HepG2 (cell line): ENCODE data around the gene ECSIT. TPM values are rescaled to one million over a fixed set of nuclear protein-coding genes. Genes with fewer than 3 reads are reported as not detected.

Experiments used
- CCDC6 ChIP-seq: sonication (generic); formaldehyde crosslinking; IDR thresholded peaks from 2 replicates; pipeline ENCODE4 v1.8.1; 2022; ENCODE audit warnings: mild to moderate bottlenecking, missing genetic modification reagents, moderate library complexity
- FIP1L1 ChIP-seq: fragments of 200-400 bp; formaldehyde crosslinking; IDR thresholded peaks from 2 replicates; pipeline ENCODE4 v1.6.1; 2018; ENCODE audit warnings: low read depth, mild to moderate bottlenecking, low read length, moderate library complexity, borderline replicate concordance; ENCODE audit not compliant: insufficient read depth
- HNF1A ChIP-seq, 2 experiments: sonication (generic) in 1 of 2; formaldehyde crosslinking in 1 of 2; IDR thresholded peaks; 2 replicates each; pipeline versions ENCODE4 v1.4.0 to v1.6.1; 2016 to 2020; ENCODE audit warnings: borderline replicate concordance in 1 of 2, low read depth in 1 of 2, mild to moderate bottlenecking in 1 of 2, missing genetic modification reagents in 1 of 2
- HNRNPL ChIP-seq: fragments of 200-400 bp; formaldehyde crosslinking; IDR thresholded peaks from 2 replicates; pipeline ENCODE4 v1.6.1; 2017; ENCODE audit warnings: mild to moderate bottlenecking, low read depth, low read length
- ISL2 ChIP-seq: sonication (generic); formaldehyde crosslinking; IDR thresholded peaks from 2 replicates; pipeline ENCODE4 v1.5.0; 2020; ENCODE audit warnings: missing genetic modification reagents
- JUNB ChIP-seq: sonication (generic); formaldehyde crosslinking; IDR thresholded peaks from 2 replicates; pipeline ENCODE4 v1.8.0; 2022; ENCODE audit warnings: missing genetic modification reagents, mild to moderate bottlenecking, borderline replicate concordance
- KLF9 ChIP-seq: IDR thresholded peaks from 2 replicates; pipeline ENCODE4 v1.6.1; 2016; ENCODE audit warnings: low read depth
- MXD4 ChIP-seq: IDR thresholded peaks from 2 replicates; pipeline ENCODE4 v1.6.1; 2016; ENCODE audit warnings: mild to moderate bottlenecking, missing biosample characterization, missing genetic modification reagents
- MYNN ChIP-seq: sonication (generic); formaldehyde crosslinking; IDR thresholded peaks from 2 replicates; pipeline ENCODE4 v1.4.0; 2020; ENCODE audit warnings: mild to moderate bottlenecking, low read depth, missing genetic modification reagents
- NR2F2 ChIP-seq: IDR thresholded peaks from 2 replicates; pipeline ENCODE4 v1.6.1; 2012; ENCODE audit warnings: low read depth, inconsistent platforms, borderline replicate concordance
- SIN3B ChIP-seq: fragments of 150-350 bp; IDR thresholded peaks from 2 replicates; pipeline ENCODE4 v1.6.1; 2014; ENCODE audit warnings: low read length
- SOX6 ChIP-seq, 2 experiments: fragments of 450-650 bp in 1 of 2; sonication (generic) in 1 of 2; formaldehyde crosslinking in 1 of 2; IDR thresholded peaks; 2 replicates each; pipeline versions ENCODE4 v1.4.0 to v1.6.1; 2017 to 2020; ENCODE audit warnings: antibody characterized with exemption in 1 of 2, mild to moderate bottlenecking in 1 of 2, missing genetic modification reagents in 1 of 2
- STAT5B ChIP-seq: sonication (generic); formaldehyde crosslinking; IDR thresholded peaks from 2 replicates; pipeline ENCODE4 v1.4.0; 2020; ENCODE audit warnings: missing genetic modification reagents
- ZNF180 ChIP-seq: sonication (generic); formaldehyde crosslinking; IDR thresholded peaks from 2 replicates; pipeline ENCODE4 v1.4.0; 2020; ENCODE audit warnings: low read depth, missing genetic modification reagents, borderline replicate concordance
- ZNF235 ChIP-seq: sonication (generic); formaldehyde crosslinking; IDR thresholded peaks from 2 replicates; pipeline ENCODE4 v1.8.1; 2023; ENCODE audit warnings: mild to moderate bottlenecking, missing genetic modification reagents, borderline replicate concordance
- ZNF264 ChIP-seq: sonication (generic); formaldehyde crosslinking; IDR thresholded peaks from 2 replicates; pipeline ENCODE4 v1.4.0; 2020; ENCODE audit warnings: missing genetic modification reagents
- ZNF512 ChIP-seq: sonication (generic); formaldehyde crosslinking; IDR thresholded peaks from 2 replicates; pipeline ENCODE4 v1.4.0; 2020; ENCODE audit warnings: mild to moderate bottlenecking, missing genetic modification reagents
- ZNF569 ChIP-seq: sonication (generic); formaldehyde crosslinking; IDR thresholded peaks from 2 replicates; pipeline ENCODE4 v1.5.0; 2020; ENCODE audit warnings: mild to moderate bottlenecking, missing genetic modification reagents, moderate library complexity, borderline replicate concordance
- ZNF670 ChIP-seq: sonication (generic); formaldehyde crosslinking; IDR thresholded peaks from 2 replicates; pipeline ENCODE4 v1.8.0; 2022; ENCODE audit warnings: mild to moderate bottlenecking, missing genetic modification reagents, borderline replicate concordance
- ZNF891 ChIP-seq: sonication (generic); formaldehyde crosslinking; IDR thresholded peaks from 2 replicates; pipeline ENCODE4 v1.5.0; 2020; ENCODE audit warnings: mild to moderate bottlenecking, missing genetic modification reagents
- polyA plus RNA-seq, 8 experiments: library from polyadenylated mRNA; depleted of rRNA in 3 of 8; stranded (reverse) in 7 of 8; unstranded in 1 of 8; fragments of >200 nt; fragmentation: Illumina TruSeq in 4 of 8; extraction: Trizol in 4 of 8; gene quantifications; 2 replicates each; pipeline versions ENCODE4 v1.2.1 to v1.2.3, GENCODE V29; 2011 to 2016; ENCODE audit warnings: low read depth in 4 of 8, missing spikeins in 1 of 8, mixed read lengths in 1 of 8; ENCODE audit not compliant: insufficient read depth in 1 of 8
- total RNA-seq, 5 experiments: library from RNA; depleted of rRNA; stranded (reverse); fragments of >200 nt; fragmentation: Illumina TruSeq; extraction: Trizol; gene quantifications; 2 replicates each; pipeline ENCODE4 v1.2.3, GENCODE V29; 2016; ENCODE audit warnings: low read depth in 1 of 5

ECSIT gene
- total and polyA plus RNA-seq, 2 of the 13 experiments (the other 11 are each of a cell fraction or from before 2014, with no cell fraction given), result 36.4 to 62.3 TPM

GRCh38 chr19:11528551-11529341 lies at the start of gene ECSIT (continued):
- TF ChIP-seq ZNF512 (CRISPR knock-in tag) (no peak), SOX6 (IDR thresholded peaks at IDR 0.05) (no peak), SOX6 (CRISPR knock-in tag; IDR thresholded peaks at IDR 0.05) (peak; percentile 47; the same call in 1 of the 2 replicates), STAT5B (CRISPR knock-in tag) (0 out of 2 replicates have a peak, but pooled peaks have one; percentile 41), ZNF180 (CRISPR knock-in tag) (no peak), MYNN (peak; percentile 63), ZNF569 (0 out of 2 replicates have a peak, but pooled peaks have one; percentile 47), FIP1L1 (no peak), HNF1A (IDR thresholded peaks at IDR 0.05; ENCODE audit: low read depth) (no peak), HNF1A (CRISPR knock-in tag; IDR thresholded peaks at IDR 0.05; ENCODE audit: borderline replicate concordance) (peak; percentile 67; the same call in 1 of the 2 replicates), KLF9 (CRISPR knock-in tag) (peak; percentile 52; the same call in 1 of the 2 replicates), MXD4 (CRISPR knock-in tag) (peak; percentile 76), SIN3B (peak; percentile 47; the same call in 1 of the 2 replicates), ISL2 (CRISPR knock-in tag) (peak; percentile 70), JUNB (CRISPR knock-in tag) (no peak), ZNF891 (CRISPR knock-in tag) (peak; percentile 92; the same call in 1 of the 2 replicates), ZNF670 (CRISPR knock-in tag) (peak; percentile 15; the same call in 1 of the 2 replicates), HNRNPL (0 out of 2 replicates have a peak, but pooled peaks have one; percentile 34), NR2F2 (peak; percentile 55; the same call in 1 of the 2 replicates), ZNF264 (CRISPR knock-in tag) (no peak), ZNF235 (peak; percentile 57; the same call in 1 of the 2 replicates), CCDC6 (CRISPR knock-in tag) (no peak)
